Sigmoid colon (tissue), 4 donors: ENCODE data around the gene GRIK3.

Experiments used
- EP300 ChIP-seq, 4 donors: sonication (generic); formaldehyde crosslinking; IDR thresholded peaks; one replicate each; pipeline ENCODE4 v1.6.1; 2017; ENCODE audit warnings: antibody characterized with exemption in 4 of 4
- POLR2A ChIP-seq, 2 donors: fragments of 450-650 bp; IDR thresholded peaks; one replicate each; pipeline ENCODE4 v1.6.1; 2016; ENCODE audit warnings: antibody characterized with exemption in 2 of 2, mild to moderate bottlenecking in 2 of 2, moderate library complexity in 2 of 2
- POLR2AphosphoS5 ChIP-seq, 4 donors: sonication (generic); formaldehyde crosslinking; IDR thresholded peaks; one replicate each; pipeline ENCODE4 v1.6.1; 2017; ENCODE audit warnings: antibody characterized with exemption in 4 of 4
- TF ChIP-seq, protein P1 (sequence below), 4 experiments: fragments of 450-650 bp in 3 of 4; fragments of 200-600 bp in 1 of 4; IDR thresholded peaks; one replicate each; pipeline ENCODE4 v1.5.1; 2016 to 2019; ENCODE audit warnings: antibody characterized with exemption in 4 of 4, mild to moderate bottlenecking in 3 of 4, moderate library complexity in 2 of 4

DNA sequence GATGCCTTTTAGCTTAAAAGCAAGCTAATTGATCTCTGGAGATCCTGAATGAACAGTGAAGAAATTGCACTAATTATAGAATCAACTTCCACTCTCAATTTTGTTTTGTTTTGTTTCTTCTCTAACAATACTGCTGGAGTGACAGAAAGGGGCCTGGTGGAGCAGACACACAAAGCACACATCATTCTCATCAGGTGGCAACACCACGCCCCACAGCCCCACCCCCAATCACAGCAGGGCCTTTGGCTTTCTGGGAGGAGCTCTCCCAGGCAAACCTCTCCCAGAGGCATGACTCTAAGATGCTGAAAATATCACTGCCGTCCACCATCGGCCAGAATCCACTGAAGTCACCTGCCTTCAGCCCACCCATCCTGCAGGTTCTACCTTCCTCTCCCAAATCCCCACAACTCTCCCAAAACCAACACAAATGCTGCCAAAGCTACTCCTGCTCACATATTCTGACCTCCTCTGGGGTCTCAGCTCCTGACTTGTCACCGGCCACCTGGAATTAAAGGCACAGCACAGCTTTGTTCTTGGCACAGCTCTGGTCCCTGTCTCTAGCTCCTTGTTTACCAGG is 120.7 kb downstream of the GRIK3 start:
- TF ChIP-seq, protein P1, sequence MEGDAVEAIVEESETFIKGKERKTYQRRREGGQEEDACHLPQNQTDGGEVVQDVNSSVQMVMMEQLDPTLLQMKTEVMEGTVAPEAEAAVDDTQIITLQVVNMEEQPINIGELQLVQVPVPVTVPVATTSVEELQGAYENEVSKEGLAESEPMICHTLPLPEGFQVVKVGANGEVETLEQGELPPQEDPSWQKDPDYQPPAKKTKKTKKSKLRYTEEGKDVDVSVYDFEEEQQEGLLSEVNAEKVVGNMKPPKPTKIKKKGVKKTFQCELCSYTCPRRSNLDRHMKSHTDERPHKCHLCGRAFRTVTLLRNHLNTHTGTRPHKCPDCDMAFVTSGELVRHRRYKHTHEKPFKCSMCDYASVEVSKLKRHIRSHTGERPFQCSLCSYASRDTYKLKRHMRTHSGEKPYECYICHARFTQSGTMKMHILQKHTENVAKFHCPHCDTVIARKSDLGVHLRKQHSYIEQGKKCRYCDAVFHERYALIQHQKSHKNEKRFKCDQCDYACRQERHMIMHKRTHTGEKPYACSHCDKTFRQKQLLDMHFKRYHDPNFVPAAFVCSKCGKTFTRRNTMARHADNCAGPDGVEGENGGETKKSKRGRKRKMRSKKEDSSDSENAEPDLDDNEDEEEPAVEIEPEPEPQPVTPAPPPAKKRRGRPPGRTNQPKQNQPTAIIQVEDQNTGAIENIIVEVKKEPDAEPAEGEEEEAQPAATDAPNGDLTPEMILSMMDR (IDR thresholded peaks at IDR 0.05), result no peak
- TF ChIP-seq POLR2A (IDR thresholded peaks at IDR 0.05), result no peak
- TF ChIP-seq POLR2AphosphoS5 (IDR thresholded peaks at IDR 0.05), result no peak
- TF ChIP-seq EP300 (IDR thresholded peaks at IDR 0.05), result no peak
